ENCODE measurements around the gene UTP14C. TPM values are rescaled to one million over a fixed set of nuclear protein-coding genes. Genes with fewer than 3 reads are reported as not detected.

UTP14C gene, protein sequence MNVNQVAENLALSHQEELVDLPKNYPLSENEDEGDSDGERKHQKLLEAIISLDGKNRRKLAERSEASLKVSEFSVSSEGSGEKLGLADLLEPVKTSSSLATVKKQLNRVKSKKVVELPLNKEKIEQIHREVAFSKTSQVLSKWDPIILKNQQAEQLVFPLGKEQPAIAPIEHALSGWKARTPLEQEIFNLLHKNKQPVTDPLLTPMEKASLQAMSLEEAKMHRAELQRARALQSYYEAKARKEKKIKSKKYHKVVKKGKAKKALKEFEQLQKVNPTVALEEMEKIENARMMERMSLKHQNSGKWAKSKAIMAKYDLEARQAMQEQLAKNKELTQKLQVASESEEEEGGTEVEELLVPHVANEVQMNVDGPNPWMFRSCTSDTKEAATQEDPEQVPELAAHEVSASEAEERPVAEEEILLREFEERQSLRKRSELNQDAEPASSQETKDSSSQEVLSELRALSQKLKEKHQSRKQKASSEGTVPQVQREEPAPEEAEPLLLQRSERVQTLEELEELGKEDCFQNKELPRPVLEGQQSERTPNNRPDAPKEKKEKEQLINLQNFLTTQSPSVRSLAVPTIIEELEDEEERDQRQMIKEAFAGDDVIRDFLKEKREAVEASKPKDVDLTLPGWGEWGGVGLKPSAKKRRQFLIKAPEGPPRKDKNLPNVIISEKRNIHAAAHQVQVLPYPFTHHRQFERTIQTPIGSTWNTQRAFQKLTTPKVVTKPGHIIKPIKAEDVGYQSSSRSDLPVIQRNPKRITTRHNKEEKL
- total RNA-seq, result 10 to 100 TPM; 13.1 to 18.7 TPM
- polyA plus RNA-seq, result 1 to 10 TPM; 5.8 to 6.1 TPM

DNA sequence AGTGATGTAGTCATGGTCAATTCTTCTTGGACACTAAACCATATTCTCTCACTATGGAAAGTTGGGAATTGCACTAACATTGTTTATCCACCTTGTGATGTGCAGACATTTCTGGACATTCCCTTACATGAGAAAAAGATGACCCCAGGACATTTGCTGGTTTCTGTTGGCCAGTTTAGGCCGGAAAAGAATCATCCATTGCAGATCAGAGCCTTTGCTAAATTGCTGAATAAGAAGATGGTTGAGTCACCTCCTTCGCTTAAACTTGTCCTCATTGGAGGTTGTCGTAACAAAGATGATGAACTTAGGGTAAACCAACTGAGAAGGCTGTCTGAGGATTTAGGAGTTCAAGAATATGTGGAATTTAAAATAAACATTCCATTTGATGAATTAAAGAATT is at the start of gene UTP14C:
Gene UTP14C, plus strand, starts transcription at position 211 of the 400 bp plus-strand sequence. CDS start 4,114 bp downstream, outside the sequence.
- peaks cover 6 to 25% (median 22%) of the 10 kb centered on the region in 4 donors for H3K4me1 ChIP-seq (ENCODE audit: control insufficient read depth in 4 of 4, insufficient read depth in 4 of 4, low read length in 3 of 4)
- H3K27ac ChIP-seq (ENCODE audit: low read depth in 1 of 2, low read length in 2 of 2), result no peak within 1 kb of the TSS
- H3K36me3 ChIP-seq (ENCODE audit: control insufficient read depth in 4 of 4, insufficient read depth in 3 of 4, low read depth in 1 of 4, low read length in 3 of 4), result peaks cover 3 to 22% (median 15%) of the 10 kb centered on the region in 4 donors
- WGBS, result 98% methylated on average over 3 of the region's 3 CpGs
- H3K9me3 ChIP-seq (ENCODE audit: control insufficient read depth in 4 of 4, low read length in 3 of 4), result no peaks in the 10 kb centered on the region
- H3K4me3 ChIP-seq (ENCODE audit: low read depth in 1 of 3, low read length in 3 of 3), result no peak within 1 kb of the TSS
- TF ChIP-seq FOXA1 (IDR thresholded peaks at IDR 0.05) (no peak), JUND (IDR thresholded peaks at IDR 0.05) (no peak), FOXA2 (IDR thresholded peaks at IDR 0.05) (no peak), SP1 (IDR thresholded peaks at IDR 0.05) (no peak), ZBTB33 (IDR thresholded peaks at IDR 0.05) (no peak), RAD21 (IDR thresholded peaks at IDR 0.05) (no peak), GABPA (IDR thresholded peaks at IDR 0.05 in 1 of 2, conservative IDR thresholded peaks at IDR 0.05 in 1 of 2) (no peak), ATF3 (IDR thresholded peaks at IDR 0.05) (no peak), EGR1 (IDR thresholded peaks at IDR 0.05; ENCODE audit: low read depth in 2 of 2) (no peak), YY1 (IDR thresholded peaks at IDR 0.05) (no peak), TAF1 (conservative IDR thresholded peaks at IDR 0.05) (no peak)
- TF ChIP-seq, protein P1, sequence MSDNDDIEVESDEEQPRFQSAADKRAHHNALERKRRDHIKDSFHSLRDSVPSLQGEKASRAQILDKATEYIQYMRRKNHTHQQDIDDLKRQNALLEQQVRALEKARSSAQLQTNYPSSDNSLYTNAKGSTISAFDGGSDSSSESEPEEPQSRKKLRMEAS (IDR thresholded peaks at IDR 0.05), result no peak
- TF ChIP-seq, protein P2, sequence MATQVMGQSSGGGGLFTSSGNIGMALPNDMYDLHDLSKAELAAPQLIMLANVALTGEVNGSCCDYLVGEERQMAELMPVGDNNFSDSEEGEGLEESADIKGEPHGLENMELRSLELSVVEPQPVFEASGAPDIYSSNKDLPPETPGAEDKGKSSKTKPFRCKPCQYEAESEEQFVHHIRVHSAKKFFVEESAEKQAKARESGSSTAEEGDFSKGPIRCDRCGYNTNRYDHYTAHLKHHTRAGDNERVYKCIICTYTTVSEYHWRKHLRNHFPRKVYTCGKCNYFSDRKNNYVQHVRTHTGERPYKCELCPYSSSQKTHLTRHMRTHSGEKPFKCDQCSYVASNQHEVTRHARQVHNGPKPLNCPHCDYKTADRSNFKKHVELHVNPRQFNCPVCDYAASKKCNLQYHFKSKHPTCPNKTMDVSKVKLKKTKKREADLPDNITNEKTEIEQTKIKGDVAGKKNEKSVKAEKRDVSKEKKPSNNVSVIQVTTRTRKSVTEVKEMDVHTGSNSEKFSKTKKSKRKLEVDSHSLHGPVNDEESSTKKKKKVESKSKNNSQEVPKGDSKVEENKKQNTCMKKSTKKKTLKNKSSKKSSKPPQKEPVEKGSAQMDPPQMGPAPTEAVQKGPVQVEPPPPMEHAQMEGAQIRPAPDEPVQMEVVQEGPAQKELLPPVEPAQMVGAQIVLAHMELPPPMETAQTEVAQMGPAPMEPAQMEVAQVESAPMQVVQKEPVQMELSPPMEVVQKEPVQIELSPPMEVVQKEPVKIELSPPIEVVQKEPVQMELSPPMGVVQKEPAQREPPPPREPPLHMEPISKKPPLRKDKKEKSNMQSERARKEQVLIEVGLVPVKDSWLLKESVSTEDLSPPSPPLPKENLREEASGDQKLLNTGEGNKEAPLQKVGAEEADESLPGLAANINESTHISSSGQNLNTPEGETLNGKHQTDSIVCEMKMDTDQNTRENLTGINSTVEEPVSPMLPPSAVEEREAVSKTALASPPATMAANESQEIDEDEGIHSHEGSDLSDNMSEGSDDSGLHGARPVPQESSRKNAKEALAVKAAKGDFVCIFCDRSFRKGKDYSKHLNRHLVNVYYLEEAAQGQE (IDR thresholded peaks at IDR 0.05), result no peak
- no peak for DNase-seq (ENCODE audit: low spot score)
- H3K27me3 ChIP-seq (ENCODE audit: control insufficient read depth in 4 of 4, insufficient read depth in 4 of 4, low read length in 3 of 4), result no peaks in the 10 kb centered on the region
- H3K9ac ChIP-seq (ENCODE audit: low read depth in 1 of 2, low read length in 2 of 2), result no peak within 1 kb of the TSS

- H3K9me3 ChIP-seq (ENCODE audit: control insufficient read depth in 4 of 4, low read length in 3 of 4), result no peaks in the 10 kb centered on the region
- no peak for TF ChIP-seq ATF3 (IDR thresholded peaks at IDR 0.05)
- TF ChIP-seq ZBTB33 (IDR thresholded peaks at IDR 0.05), result no peak
- TF ChIP-seq HNF4G (IDR thresholded peaks at IDR 0.05), result no peak
- no peak for TF ChIP-seq NR2F2 (IDR thresholded peaks at IDR 0.05)
- TF ChIP-seq SP1 (IDR thresholded peaks at IDR 0.05), result no peak
- TF ChIP-seq FOXA2 (IDR thresholded peaks at IDR 0.05), result no peak
- no peak for TF ChIP-seq EGR1 (IDR thresholded peaks at IDR 0.05; ENCODE audit: low read depth in 2 of 2)
- TF ChIP-seq RAD21 (IDR thresholded peaks at IDR 0.05), result no peak
- TF ChIP-seq, protein P2 (IDR thresholded peaks at IDR 0.05), result no peak
Observed at GRCh38 chr13:51976423-51976822, 48.1 kb upstream of the UTP14C start.

More at GRCh38 chr13:51976423-51976822, 48.1 kb upstream of the UTP14C start:
- DNase-seq (ENCODE audit: low spot score), result no peak
- Histone ChIP-seq H3K4me3 (ENCODE audit: low read depth in 1 of 3, low read length in 3 of 3) (no peak overlapping the region), H3K9ac (ENCODE audit: low read depth in 1 of 2, low read length in 2 of 2) (no peak overlapping the region), H3K27ac (ENCODE audit: low read depth in 1 of 2, low read length in 2 of 2) (no peak overlapping the region), H3K4me1 (ENCODE audit: control insufficient read depth in 4 of 4, insufficient read depth in 4 of 4, low read length in 3 of 4) (peaks cover 0 to 18% (median 6%) of the 10 kb centered on the region in 4 donors), H3K36me3 (ENCODE audit: control insufficient read depth in 4 of 4, insufficient read depth in 3 of 4, low read depth in 1 of 4, low read length in 3 of 4) (peaks cover 0 to 8% (median 4%) of the 10 kb centered on the region in 4 donors), H3K27me3 (ENCODE audit: control insufficient read depth in 4 of 4, insufficient read depth in 4 of 4, low read length in 3 of 4) (no peaks in the 10 kb centered on the region)
- WGBS, result 43% methylated on average over 1 of the region's 1 CpG
